ENCODE data around the gene SNX9.

- no peak for TF ChIP-seq EZH2 (IDR thresholded peaks at IDR 0.05; ENCODE audit: borderline replicate concordance, low read depth, low read length, poor library complexity, severe bottlenecking)
- TF ChIP-seq, protein P1, sequence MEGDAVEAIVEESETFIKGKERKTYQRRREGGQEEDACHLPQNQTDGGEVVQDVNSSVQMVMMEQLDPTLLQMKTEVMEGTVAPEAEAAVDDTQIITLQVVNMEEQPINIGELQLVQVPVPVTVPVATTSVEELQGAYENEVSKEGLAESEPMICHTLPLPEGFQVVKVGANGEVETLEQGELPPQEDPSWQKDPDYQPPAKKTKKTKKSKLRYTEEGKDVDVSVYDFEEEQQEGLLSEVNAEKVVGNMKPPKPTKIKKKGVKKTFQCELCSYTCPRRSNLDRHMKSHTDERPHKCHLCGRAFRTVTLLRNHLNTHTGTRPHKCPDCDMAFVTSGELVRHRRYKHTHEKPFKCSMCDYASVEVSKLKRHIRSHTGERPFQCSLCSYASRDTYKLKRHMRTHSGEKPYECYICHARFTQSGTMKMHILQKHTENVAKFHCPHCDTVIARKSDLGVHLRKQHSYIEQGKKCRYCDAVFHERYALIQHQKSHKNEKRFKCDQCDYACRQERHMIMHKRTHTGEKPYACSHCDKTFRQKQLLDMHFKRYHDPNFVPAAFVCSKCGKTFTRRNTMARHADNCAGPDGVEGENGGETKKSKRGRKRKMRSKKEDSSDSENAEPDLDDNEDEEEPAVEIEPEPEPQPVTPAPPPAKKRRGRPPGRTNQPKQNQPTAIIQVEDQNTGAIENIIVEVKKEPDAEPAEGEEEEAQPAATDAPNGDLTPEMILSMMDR (conservative IDR thresholded peaks at IDR 0.05; ENCODE audit: low read depth, low read length): no peak
These were observed at the start of gene SNX9 for GRCh38 chr6:157823001-157823527.
